Measurements from ENCODE around the gene FSIP1. TPM values are rescaled to one million over a fixed set of nuclear protein-coding genes. Genes with fewer than 3 reads are reported as not detected.

FSIP1 gene
- total RNA-seq, 1 donor from 2014 or later = 0.71 TPM

DNA sequence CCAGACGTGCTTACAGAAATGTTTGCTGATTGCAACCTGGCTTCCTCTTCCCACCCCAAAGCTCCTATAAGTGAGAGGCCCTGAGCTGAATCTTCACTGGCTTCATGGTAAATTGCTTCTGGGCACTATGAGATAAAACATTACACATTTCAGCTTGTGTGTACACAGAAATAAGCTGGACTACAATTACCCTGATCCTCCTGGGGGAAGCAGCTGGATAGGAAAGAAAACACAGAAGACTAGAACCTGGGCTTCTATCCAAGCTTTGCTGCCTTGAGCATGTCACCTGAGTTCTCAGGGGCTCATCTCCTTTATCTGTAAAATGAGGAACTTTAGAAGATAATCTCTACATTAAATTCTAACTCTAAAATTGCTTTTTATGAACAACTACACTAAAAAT is 161.4 kb downstream of the FSIP1 start:
- no peaks in the 10 kb centered on the region for H3K36me3 ChIP-seq (ENCODE audit: control insufficient read depth, insufficient read depth, low read length)
- no peak overlapping the region for H3K4me3 ChIP-seq (ENCODE audit: low read depth, low read length)
- DNase-seq (ENCODE audit: low read depth) = no peak
- H3K27me3 ChIP-seq (ENCODE audit: control insufficient read depth, insufficient read depth, low read length) = no peaks in the 10 kb centered on the region
- TF ChIP-seq, protein P1, sequence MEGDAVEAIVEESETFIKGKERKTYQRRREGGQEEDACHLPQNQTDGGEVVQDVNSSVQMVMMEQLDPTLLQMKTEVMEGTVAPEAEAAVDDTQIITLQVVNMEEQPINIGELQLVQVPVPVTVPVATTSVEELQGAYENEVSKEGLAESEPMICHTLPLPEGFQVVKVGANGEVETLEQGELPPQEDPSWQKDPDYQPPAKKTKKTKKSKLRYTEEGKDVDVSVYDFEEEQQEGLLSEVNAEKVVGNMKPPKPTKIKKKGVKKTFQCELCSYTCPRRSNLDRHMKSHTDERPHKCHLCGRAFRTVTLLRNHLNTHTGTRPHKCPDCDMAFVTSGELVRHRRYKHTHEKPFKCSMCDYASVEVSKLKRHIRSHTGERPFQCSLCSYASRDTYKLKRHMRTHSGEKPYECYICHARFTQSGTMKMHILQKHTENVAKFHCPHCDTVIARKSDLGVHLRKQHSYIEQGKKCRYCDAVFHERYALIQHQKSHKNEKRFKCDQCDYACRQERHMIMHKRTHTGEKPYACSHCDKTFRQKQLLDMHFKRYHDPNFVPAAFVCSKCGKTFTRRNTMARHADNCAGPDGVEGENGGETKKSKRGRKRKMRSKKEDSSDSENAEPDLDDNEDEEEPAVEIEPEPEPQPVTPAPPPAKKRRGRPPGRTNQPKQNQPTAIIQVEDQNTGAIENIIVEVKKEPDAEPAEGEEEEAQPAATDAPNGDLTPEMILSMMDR (IDR thresholded peaks at IDR 0.05; ENCODE audit: insufficient read depth, low read length, poor library complexity, severe bottlenecking) = no peak

DNA sequence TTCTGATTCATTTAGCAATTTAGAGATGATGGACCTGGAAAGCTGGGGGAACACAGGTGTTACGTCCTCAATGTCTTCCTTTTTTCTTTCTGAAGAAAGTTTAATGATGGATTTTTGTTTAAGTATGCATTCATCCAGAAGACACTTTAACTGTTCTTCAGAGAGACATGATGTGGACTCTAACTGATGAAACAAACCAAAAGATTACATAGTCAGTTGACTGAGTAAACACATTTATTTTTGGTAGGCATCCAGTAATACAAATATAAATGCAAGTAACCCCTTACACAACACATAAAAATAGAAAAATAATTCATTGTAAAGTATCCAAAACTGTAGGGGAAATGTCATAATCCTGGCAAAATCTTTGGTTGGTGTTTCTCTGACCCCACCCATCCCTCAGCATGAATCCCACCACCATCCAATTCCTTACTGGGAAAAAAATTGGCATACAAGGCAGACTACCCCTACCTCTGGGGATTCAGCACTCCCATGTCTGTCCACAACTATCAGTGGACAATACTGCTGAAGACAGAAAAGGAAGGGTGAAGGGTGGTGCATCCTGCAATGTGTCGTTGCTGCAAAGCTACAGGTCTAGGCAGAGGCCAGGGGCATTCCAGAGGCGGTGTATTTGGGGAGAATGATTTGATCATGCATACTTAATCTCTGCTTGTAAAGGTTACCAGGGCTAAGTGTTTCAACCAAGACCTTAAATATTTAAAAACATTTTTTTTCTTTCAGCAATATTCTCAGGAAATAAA is 164.4 kb downstream of the FSIP1 start:
- no peaks in the 10 kb centered on the region for H3K36me3 ChIP-seq (ENCODE audit: control insufficient read depth, insufficient read depth, low read length)
- no peaks in the 10 kb centered on the region for H3K27me3 ChIP-seq (ENCODE audit: control insufficient read depth, insufficient read depth, low read length)
- H3K4me3 ChIP-seq (ENCODE audit: low read depth, low read length) = no peak overlapping the region
- no peak for DNase-seq (ENCODE audit: low read depth)
- TF ChIP-seq, protein P1 (IDR thresholded peaks at IDR 0.05; ENCODE audit: insufficient read depth, low read length, poor library complexity, severe bottlenecking) = no peak

DNA sequence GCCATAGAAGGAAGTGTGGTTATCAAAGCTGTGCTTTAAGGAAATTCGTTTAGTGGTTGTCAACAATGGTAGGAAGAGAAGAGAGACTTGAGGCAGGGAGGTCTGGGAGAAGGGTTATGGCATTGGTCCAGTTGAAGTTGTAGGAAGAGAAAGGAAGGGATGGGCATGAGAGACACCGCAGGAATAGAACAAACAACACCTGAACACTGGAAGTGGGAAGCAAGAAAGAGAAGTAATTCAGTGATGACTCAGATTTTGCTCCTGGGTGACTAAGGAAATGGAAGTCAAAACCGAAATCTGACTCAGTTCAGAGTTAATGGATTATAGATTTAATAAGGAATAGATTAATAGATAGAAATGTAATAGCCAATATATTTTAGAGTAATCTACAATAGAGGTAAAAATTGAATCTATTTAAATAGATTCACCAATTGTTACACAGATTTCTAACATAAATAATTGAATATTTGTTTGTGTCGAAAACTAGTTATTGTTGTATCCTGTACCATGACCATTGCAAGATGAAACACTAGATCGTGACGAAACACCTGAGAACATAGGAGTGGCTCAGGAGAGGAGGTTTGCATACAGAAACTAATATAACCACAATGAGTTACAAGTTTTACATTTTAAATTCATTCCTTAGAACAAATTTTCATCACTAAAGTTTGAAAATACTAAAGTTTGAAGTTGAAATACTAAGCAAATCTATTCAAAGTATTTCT is 165.7 kb downstream of the FSIP1 start:
- TF ChIP-seq, protein P1 (IDR thresholded peaks at IDR 0.05; ENCODE audit: insufficient read depth, low read length, poor library complexity, severe bottlenecking) = no peak
- H3K27me3 ChIP-seq (ENCODE audit: control insufficient read depth, insufficient read depth, low read length) = no peaks in the 10 kb centered on the region
- DNase-seq (ENCODE audit: low read depth) = no peak
- no peak overlapping the region for H3K4me3 ChIP-seq (ENCODE audit: low read depth, low read length)
- H3K36me3 ChIP-seq (ENCODE audit: control insufficient read depth, insufficient read depth, low read length) = no peaks in the 10 kb centered on the region

DNA sequence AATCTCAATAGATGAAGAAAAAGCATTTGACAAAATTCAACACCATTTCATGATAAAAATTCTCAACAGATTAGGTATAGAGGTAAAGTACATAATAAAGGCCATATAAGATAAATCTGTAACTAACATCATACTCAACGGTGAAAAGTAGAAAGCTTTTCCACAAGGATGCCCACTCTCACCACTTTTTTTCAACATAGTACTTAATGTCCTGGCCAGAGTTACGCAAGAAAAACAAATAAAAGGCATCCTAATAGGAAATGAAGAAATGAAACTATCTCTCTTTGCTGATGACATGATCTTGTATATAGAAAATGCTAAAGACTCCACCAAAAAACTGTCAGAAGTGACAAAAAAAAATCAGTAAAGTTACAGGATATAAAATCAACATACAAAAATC is 168.8 kb downstream of the FSIP1 start:
- H3K4me3 ChIP-seq (ENCODE audit: low read depth, low read length) = no peak overlapping the region
- DNase-seq (ENCODE audit: low read depth) = no peak

DNA sequence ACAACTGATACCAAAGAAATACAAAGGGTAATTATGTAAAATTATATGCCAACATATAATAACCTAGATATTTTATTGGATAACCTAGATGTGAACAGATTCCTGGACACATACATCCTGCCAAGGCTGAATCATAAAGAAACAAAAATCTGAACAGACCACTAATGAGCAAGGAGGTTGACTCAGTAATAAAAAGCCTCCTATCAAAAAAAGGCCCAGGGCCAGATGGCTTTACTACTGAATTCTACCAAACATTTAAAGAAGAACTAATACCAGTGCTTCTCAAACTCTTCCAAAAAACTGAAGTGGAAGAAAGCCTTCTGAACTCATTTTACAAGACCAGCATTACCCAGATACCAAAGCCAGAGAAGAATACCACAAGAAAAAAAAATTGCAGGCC is 169.4 kb downstream of the FSIP1 start:
- TF ChIP-seq, protein P1 (IDR thresholded peaks at IDR 0.05; ENCODE audit: insufficient read depth, low read length, poor library complexity, severe bottlenecking) = no peak
- H3K27me3 ChIP-seq (ENCODE audit: control insufficient read depth, insufficient read depth, low read length) = no peaks in the 10 kb centered on the region
- H3K4me3 ChIP-seq (ENCODE audit: low read depth, low read length) = no peak overlapping the region
- no peaks in the 10 kb centered on the region for H3K36me3 ChIP-seq (ENCODE audit: control insufficient read depth, insufficient read depth, low read length)
- no peak for DNase-seq (ENCODE audit: low read depth)

More for the DNA sequence above, 168.8 kb downstream of the FSIP1 start:
- TF ChIP-seq, protein P1 (IDR thresholded peaks at IDR 0.05; ENCODE audit: insufficient read depth, low read length, poor library complexity, severe bottlenecking) = no peak
- Histone ChIP-seq H3K27me3 (ENCODE audit: control insufficient read depth, insufficient read depth, low read length) (no peaks in the 10 kb centered on the region), H3K36me3 (ENCODE audit: control insufficient read depth, insufficient read depth, low read length) (no peaks in the 10 kb centered on the region)

All from kidney epithelial cell (primary cell).